Endothelial cell of umbilical vein (primary cell): ENCODE data around the gene SNAP25. TPM values are rescaled to one million over a fixed set of nuclear protein-coding genes. Genes with fewer than 3 reads are reported as not detected.

Source experiments
- BruUV-seq: library from RNA; stranded (reverse); fragments of 400-500 nt; replicated peaks from 2 replicates; lab custom pipeline; 2021; lab: Mats Ljungman, UMichigan
- CTCF ChIA-PET: fragments of 300-600, 350-600 bp; sonication (Branson Sonifier 250); formaldehyde crosslinking; loops from one replicate; lab custom pipeline; 2021; ENCODE audit warnings: antibody characterized with exemption, inconsistent platforms; lab: Charles Lee
- POLR2A ChIA-PET: fragments of 300-600, 350-600 bp; sonication (Branson Sonifier 250); formaldehyde crosslinking; loops from one replicate; lab custom pipeline; 2021; ENCODE audit warnings: antibody characterized with exemption, inconsistent platforms; lab: Charles Lee
- DNase-seq: peaks from one replicate; pipeline ENCODE4 v3.0.0-alpha.2; 2011; ENCODE audit warnings: low read depth, low spot score
- FAIRE-seq: peaks from 2 replicates; lab custom pipeline; 2011; peaks lifted over from hg19 to GRCh38; lab: Jason Lieb, UNC
- H2AFZ ChIP-seq: 2 replicates; pipeline ENCODE4 v1.6.0; 2012; ENCODE audit warnings: low read depth, low read length, control low read depth, inconsistent platforms
- H3K27ac ChIP-seq: 2 replicates; pipeline ENCODE4 v1.5.1; 2011; ENCODE audit warnings: low read depth, mild to moderate bottlenecking, control low read depth, low read length, moderate library complexity; ENCODE audit not compliant: insufficient read depth
- H3K27me3 ChIP-seq, 2 experiments: 2 replicates each; pipeline versions ENCODE4 v1.6.0 to v1.6.1; 2011; ENCODE audit warnings: low read length in 2 of 2, mixed read lengths in 1 of 2; ENCODE audit not compliant: control insufficient read depth in 2 of 2, insufficient read depth in 2 of 2
- H3K36me3 ChIP-seq, 2 experiments: 2 replicates in 1 of 2; 3 replicates in 1 of 2; pipeline ENCODE4 v1.5.1; 2011; ENCODE audit warnings: low read length in 2 of 2, mild to moderate bottlenecking in 1 of 2, moderate library complexity in 1 of 2; ENCODE audit not compliant: control insufficient read depth in 2 of 2, insufficient read depth in 2 of 2; ENCODE audit errors: extremely low read depth in 1 of 2
- H3K4me1 ChIP-seq: 3 replicates; pipeline ENCODE4 v1.5.1; 2011; ENCODE audit warnings: mild to moderate bottlenecking, low read length; ENCODE audit not compliant: control insufficient read depth, insufficient read depth; ENCODE audit errors: extremely low read depth
- H3K4me2 ChIP-seq: 2 replicates; pipeline ENCODE4 v1.6.1; 2011; ENCODE audit warnings: low read length, control low read depth, mixed read lengths; ENCODE audit not compliant: insufficient read depth
- H3K4me3 ChIP-seq, 3 experiments: fragments of 200-600 bp in 1 of 3; sonication (generic), shearing (Covaris generic) in 1 of 3; replicated peaks in 1 of 3; 2 replicates each; pipeline ENCODE4 v1.5.1; 2011 to 2016; ENCODE audit warnings: control low read depth in 3 of 3, low read length in 3 of 3, mild to moderate bottlenecking in 2 of 3, inconsistent platforms in 1 of 3, low read depth in 1 of 3, moderate library complexity in 1 of 3; ENCODE audit not compliant: insufficient read depth in 1 of 3
- H3K79me2 ChIP-seq: 2 replicates; pipeline ENCODE4 v1.6.0; 2012; ENCODE audit warnings: low read length, inconsistent platforms; ENCODE audit not compliant: control insufficient read depth, insufficient read depth
- H3K9ac ChIP-seq: replicated peaks from 2 replicates; pipeline ENCODE3; 2011; ENCODE audit warnings: low read length, control low read depth; ENCODE audit not compliant: insufficient read depth; ENCODE audit errors: extremely low read depth
- H3K9me1 ChIP-seq: replicated peaks from 3 replicates; pipeline ENCODE4 v1.6.0; 2011; ENCODE audit warnings: mild to moderate bottlenecking, low read length; ENCODE audit not compliant: control insufficient read depth, insufficient read depth; ENCODE audit errors: extremely low read depth
- H3K9me3 ChIP-seq: replicated peaks from 2 replicates; pipeline ENCODE4 v1.5.1; 2012; ENCODE audit warnings: low read length, inconsistent platforms; ENCODE audit not compliant: control insufficient read depth, insufficient read depth
- H4K20me1 ChIP-seq: replicated peaks from 2 replicates; pipeline ENCODE3; 2011; ENCODE audit warnings: mild to moderate bottlenecking, low read length; ENCODE audit not compliant: control insufficient read depth, insufficient read depth; ENCODE audit errors: extremely low read depth
- EZH2 ChIP-seq: IDR thresholded peaks from 2 replicates; pipeline ENCODE4 v1.6.1; 2012; ENCODE audit warnings: borderline replicate concordance, low read depth, mild to moderate bottlenecking, moderate library complexity, low read length, inconsistent platforms; ENCODE audit not compliant: severe bottlenecking
- FOS ChIP-seq: IDR thresholded peaks from 2 replicates; pipeline ENCODE4 v1.6.1; 2011; ENCODE audit warnings: mild to moderate bottlenecking, low read length, moderate library complexity, borderline replicate concordance; ENCODE audit not compliant: insufficient read depth
- GATA2 ChIP-seq: IDR thresholded peaks from 2 replicates; pipeline ENCODE4 v1.7.0; 2011; ENCODE audit warnings: low read depth, mild to moderate bottlenecking, moderate library complexity, mixed read lengths, low read length; ENCODE audit not compliant: insufficient read length, insufficient read depth
- JUN ChIP-seq: IDR thresholded peaks from 2 replicates; pipeline ENCODE4 v1.6.1; 2011; ENCODE audit warnings: borderline replicate concordance, low read depth; ENCODE audit not compliant: insufficient read length, insufficient read depth
- MYC ChIP-seq: IDR thresholded peaks from one replicate; pipeline ENCODE4 v1.6.1; 2011; ENCODE audit warnings: mild to moderate bottlenecking, low read depth, low read length
- POLR2A ChIP-seq: IDR thresholded peaks from 2 replicates; pipeline ENCODE4 v1.6.1; 2012; ENCODE audit warnings: low read depth, mild to moderate bottlenecking, control low read depth, low read length
- POLR2AphosphoS5 ChIP-seq: IDR thresholded peaks from 2 replicates; pipeline ENCODE4 v1.6.1; 2012; ENCODE audit warnings: low read depth, mild to moderate bottlenecking, control low read depth, low read length, moderate library complexity; ENCODE audit not compliant: insufficient read depth
- dilution Hi-C: fragments of 300-500 bp; cut with MboI; formaldehyde crosslinking; loops from one replicate; pipeline ENCODE4 v1.15.0; 2019; ENCODE audit warnings: low sequenced_read_pairs; ENCODE audit not compliant: extremely low pct_ligation_motif_present
- intact Hi-C: fragments of 100-400 bp; cut with micrococcal nuclease; formaldehyde crosslinking; loops from one replicate; pipeline ENCODE4 v1.10.0; 2022
- polyA plus RNA-seq, 4 experiments: library from polyadenylated mRNA; depleted of rRNA in 3 of 4; stranded (reverse) in 3 of 4; unstranded in 1 of 4; fragments of >200 nt; gene quantifications; 2 replicates each; pipeline versions ENCODE4 v1.2.1 to v1.2.3, GENCODE V29; 2011 to 2012; ENCODE audit warnings: missing spikeins in 1 of 4
- total RNA-seq: library from RNA; stranded (reverse); gene quantifications from 2 replicates; pipeline ENCODE4 v1.2.3, GENCODE V29; 2021
- TF ChIP-seq, protein P1 (sequence below), 2 donors: IDR thresholded peaks; 1 replicate in 1 of 2; 2 replicates in 1 of 2; pipeline ENCODE4 v1.5.1; 2011; ENCODE audit warnings: low read length in 2 of 2, mild to moderate bottlenecking in 2 of 2, moderate library complexity in 2 of 2, control low read depth in 1 of 2, inconsistent platforms in 1 of 2, low read depth in 1 of 2; ENCODE audit not compliant: insufficient read depth in 1 of 2; ENCODE audit errors: extremely low read depth in 1 of 2
- TF ChIP-seq, protein P2 (sequence below): IDR thresholded peaks from 2 replicates; pipeline ENCODE4 v1.6.1; 2011; ENCODE audit not compliant: insufficient read depth, insufficient read length

SNAP25 gene
- total and polyA plus RNA-seq, 2 donors (not counting 3 experiments of a cell fraction or from before 2014, with no cell fraction given): 3.9 to 4.4 TPM

DNA sequence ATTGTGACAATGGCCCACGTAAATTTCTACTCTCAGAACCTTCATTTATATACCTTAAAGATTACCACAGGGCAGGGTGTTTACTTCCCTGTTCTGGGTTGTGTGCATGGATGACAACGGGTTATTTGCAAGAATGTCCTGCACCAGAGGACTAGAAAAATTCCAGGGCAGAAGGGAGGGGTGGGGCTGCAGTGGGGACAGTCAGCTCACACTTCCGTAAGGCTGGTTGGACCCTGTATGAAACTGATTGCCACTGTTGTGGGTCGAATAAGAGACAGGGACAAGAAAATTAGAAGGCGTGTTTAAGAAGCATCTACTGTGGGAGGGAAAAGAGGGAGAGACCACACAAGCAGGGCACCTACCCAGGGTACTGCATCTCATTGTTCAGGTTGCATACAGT is 96.5 kb downstream of the SNAP25 start:
- FAIRE-seq: no peak
- Histone ChIP-seq H3K27ac (no peak overlapping the region), H3K4me3 (no peak overlapping the region), H3K36me3 (no peaks in the 10 kb centered on the region), H3K79me2 (no peaks in the 10 kb centered on the region), H4K20me1 (no peaks in the 10 kb centered on the region), H3K27me3 (no peaks in the 10 kb centered on the region), H2AFZ (no peak overlapping the region), H3K9me3 (no peaks in the 10 kb centered on the region), H3K9me1 (no peaks in the 10 kb centered on the region), H3K4me1 (no peaks in the 10 kb centered on the region), H3K9ac (no peak overlapping the region), H3K4me2 (no peak overlapping the region)
- intact Hi-C loops (loop anchor here (5.0 kb wide), 1 partner anchor 1227 kb away; no protein-coding TSS in a partner anchor), dilution Hi-C loops (no loop called here)
- ChIA-PET CTCF (interaction anchor here (1.9 to 2.1 kb wide), 2 partner anchors 43 to 98 kb away, joined by 11 to 16 read pairs; no protein-coding TSS in a partner anchor), POLR2A (no interaction called here)
- no peak for DNase-seq
- TF ChIP-seq EZH2 (no peak), POLR2AphosphoS5 (no peak), MYC (no peak), JUN (no peak), FOS (no peak), GATA2 (no peak), POLR2A (no peak)
- TF ChIP-seq, protein P1, sequence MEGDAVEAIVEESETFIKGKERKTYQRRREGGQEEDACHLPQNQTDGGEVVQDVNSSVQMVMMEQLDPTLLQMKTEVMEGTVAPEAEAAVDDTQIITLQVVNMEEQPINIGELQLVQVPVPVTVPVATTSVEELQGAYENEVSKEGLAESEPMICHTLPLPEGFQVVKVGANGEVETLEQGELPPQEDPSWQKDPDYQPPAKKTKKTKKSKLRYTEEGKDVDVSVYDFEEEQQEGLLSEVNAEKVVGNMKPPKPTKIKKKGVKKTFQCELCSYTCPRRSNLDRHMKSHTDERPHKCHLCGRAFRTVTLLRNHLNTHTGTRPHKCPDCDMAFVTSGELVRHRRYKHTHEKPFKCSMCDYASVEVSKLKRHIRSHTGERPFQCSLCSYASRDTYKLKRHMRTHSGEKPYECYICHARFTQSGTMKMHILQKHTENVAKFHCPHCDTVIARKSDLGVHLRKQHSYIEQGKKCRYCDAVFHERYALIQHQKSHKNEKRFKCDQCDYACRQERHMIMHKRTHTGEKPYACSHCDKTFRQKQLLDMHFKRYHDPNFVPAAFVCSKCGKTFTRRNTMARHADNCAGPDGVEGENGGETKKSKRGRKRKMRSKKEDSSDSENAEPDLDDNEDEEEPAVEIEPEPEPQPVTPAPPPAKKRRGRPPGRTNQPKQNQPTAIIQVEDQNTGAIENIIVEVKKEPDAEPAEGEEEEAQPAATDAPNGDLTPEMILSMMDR (IDR thresholded peaks at IDR 0.05; ENCODE audit: extremely low read depth in 1 of 2, insufficient read depth in 1 of 2, low read depth in 1 of 2, low read length in 2 of 2): no peak
- TF ChIP-seq, protein P2, sequence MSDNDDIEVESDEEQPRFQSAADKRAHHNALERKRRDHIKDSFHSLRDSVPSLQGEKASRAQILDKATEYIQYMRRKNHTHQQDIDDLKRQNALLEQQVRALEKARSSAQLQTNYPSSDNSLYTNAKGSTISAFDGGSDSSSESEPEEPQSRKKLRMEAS: no peak
- BruUV-seq: no TSS peak
